SK-N-SH (cell line): ENCODE results near the gene SMC2. TPM values are rescaled to one million over a fixed set of nuclear protein-coding genes. Genes with fewer than 3 reads are reported as not detected.

Experiments
- CTCF ChIA-PET: fragments of 300-600, 350-600 bp; formaldehyde crosslinking; extraction: SDS; loops from one replicate; lab custom pipeline; 2021; lab: Yijun Ruan, JAX
- POLR2A ChIA-PET: fragments of 350-600 bp; sonication (Branson Sonifier 250); formaldehyde crosslinking; extraction: SDS; loops from one replicate; lab custom pipeline; 2020; ENCODE audit warnings: antibody characterized with exemption, inconsistent platforms; lab: Yijun Ruan, JAX
- DNase-seq: peaks from one replicate; pipeline ENCODE4 v3.0.0; 2012
- H2AFZ ChIP-seq: fragments of 200-600 bp; sonication (generic); 2 replicates; pipeline ENCODE4 v1.8.1; 2016; ENCODE audit warnings: antibody characterized with exemption, mild to moderate bottlenecking, low read depth
- H3F3A ChIP-seq: fragments of 200-600 bp; sonication (generic); replicated peaks from 2 replicates; pipeline ENCODE3; 2016; ENCODE audit warnings: antibody characterized with exemption, mild to moderate bottlenecking; ENCODE audit not compliant: insufficient read depth
- H3K27ac ChIP-seq, 2 experiments: fragments of 200-500 bp in 1 of 2; fragments of 200-600 bp in 1 of 2; sonication (Bioruptor generic) in 1 of 2; sonication (generic), shearing (Covaris generic) in 1 of 2; 2 replicates each; pipeline versions ENCODE4 v1.5.1 to v1.6.1; 2014 to 2016; ENCODE audit warnings: low read depth in 2 of 2, inconsistent platforms in 1 of 2, low read length in 1 of 2, mild to moderate bottlenecking in 1 of 2, mixed read lengths in 1 of 2
- H3K27me3 ChIP-seq: fragments of 200-600 bp; sonication (generic), shearing (Covaris generic); 2 replicates; pipeline ENCODE4 v1.6.1; 2016; ENCODE audit warnings: mixed run types; ENCODE audit not compliant: insufficient read depth
- H3K36me3 ChIP-seq, 2 experiments: fragments of 200-500 bp in 1 of 2; fragments of 200-600 bp in 1 of 2; sonication (Bioruptor generic) in 1 of 2; sonication (generic) in 1 of 2; replicated peaks in 1 of 2; 2 replicates each; pipeline versions ENCODE3 to v1.5.1; 2014 to 2016; ENCODE audit warnings: low read length in 1 of 2, mild to moderate bottlenecking in 1 of 2; ENCODE audit not compliant: insufficient read depth in 2 of 2, control insufficient read depth in 1 of 2
- H3K4me1 ChIP-seq, 2 experiments: fragments of 200-500 bp in 1 of 2; fragments of 200-600 bp in 1 of 2; sonication (Bioruptor generic) in 1 of 2; sonication (generic), shearing (Covaris generic) in 1 of 2; 2 replicates each; pipeline versions ENCODE4 v1.5.1 to v1.6.1; 2014 to 2016; ENCODE audit warnings: low read depth in 1 of 2, low read length in 1 of 2, mixed run types in 1 of 2; ENCODE audit not compliant: insufficient read depth in 2 of 2, control insufficient read depth in 1 of 2
- H3K4me2 ChIP-seq: fragments of 200-600 bp; sonication (generic), shearing (Covaris generic); 2 replicates; pipeline ENCODE4 v1.6.1; 2017; ENCODE audit warnings: mixed run types
- H3K4me3 ChIP-seq, 2 experiments: fragments of 200-500 bp in 1 of 2; fragments of 200-600 bp in 1 of 2; sonication (Bioruptor generic) in 1 of 2; sonication (generic), shearing (Covaris generic) in 1 of 2; 2 replicates each; pipeline versions ENCODE4 v1.5.1 to v1.8.1; 2014 to 2016; ENCODE audit warnings: low read depth in 2 of 2, inconsistent platforms in 1 of 2, low read length in 1 of 2, mild to moderate bottlenecking in 1 of 2, mixed read lengths in 1 of 2, moderate library complexity in 1 of 2
- H3K79me2 ChIP-seq: fragments of 200-600 bp; sonication (generic); 2 replicates; pipeline ENCODE4 v1.8.1; 2017; ENCODE audit warnings: mild to moderate bottlenecking; ENCODE audit not compliant: insufficient read depth
- H3K9ac ChIP-seq: fragments of 200-600 bp; sonication (generic); 2 replicates; pipeline ENCODE4 v1.6.1; 2017; ENCODE audit warnings: mixed run types
- H3K9me2 ChIP-seq: fragments of 200-600 bp; sonication (generic); 2 replicates; pipeline ENCODE4 v1.6.1; 2017; ENCODE audit warnings: mixed run types
- H3K9me3 ChIP-seq: fragments of 200-600 bp; sonication (generic); 2 replicates; pipeline ENCODE4 v1.6.1; 2017; ENCODE audit warnings: mixed run types, mild to moderate bottlenecking, moderate library complexity
- H4K20me1 ChIP-seq: fragments of 200-600 bp; sonication (generic); 2 replicates; pipeline ENCODE4 v1.6.1; 2017; ENCODE audit warnings: mild to moderate bottlenecking, mixed run types; ENCODE audit not compliant: insufficient read depth
- CHD2 ChIP-seq: fragments of 150-350 bp; IDR thresholded peaks from 2 replicates; pipeline ENCODE4 v1.6.1; 2018; ENCODE audit warnings: low read length; ENCODE audit not compliant: partially characterized antibody
- ELF1 ChIP-seq: IDR thresholded peaks from 2 replicates; pipeline ENCODE4 v1.4.0; 2012
- FOSL2 ChIP-seq: IDR thresholded peaks from 2 replicates; pipeline ENCODE4 v1.4.0; 2012; ENCODE audit warnings: low read depth, mild to moderate bottlenecking, moderate library complexity, borderline replicate concordance
- FOXM1 ChIP-seq: IDR thresholded peaks from 2 replicates; pipeline ENCODE4 v1.4.0; 2012; ENCODE audit warnings: low read depth, mild to moderate bottlenecking
- GATA2 ChIP-seq: sonication (generic); formaldehyde crosslinking; IDR thresholded peaks from 2 replicates; pipeline ENCODE4 v1.5.0; 2020; ENCODE audit warnings: mild to moderate bottlenecking, missing genetic modification reagents
- MAX ChIP-seq: IDR thresholded peaks from 2 replicates; pipeline ENCODE4 v1.4.0; 2012; ENCODE audit warnings: low read depth
- NFIC ChIP-seq: IDR thresholded peaks from 2 replicates; pipeline ENCODE4 v1.4.0; 2012; ENCODE audit warnings: borderline replicate concordance
- POLR2AphosphoS5 ChIP-seq: IDR thresholded peaks from 2 replicates; pipeline ENCODE4 v1.6.1; 2012; ENCODE audit warnings: low read depth, low read length
- REST ChIP-seq: IDR thresholded peaks from 2 replicates; pipeline ENCODE4 v1.6.1; 2012; ENCODE audit warnings: mild to moderate bottlenecking, low read depth, low read length, moderate library complexity
- SIN3A ChIP-seq: IDR thresholded peaks from 2 replicates; pipeline ENCODE4 v1.6.1; 2012; ENCODE audit warnings: low read depth, mild to moderate bottlenecking, low read length, moderate library complexity, borderline replicate concordance
- TAF1 ChIP-seq: IDR thresholded peaks from 2 replicates; pipeline ENCODE4 v1.6.1; 2012; ENCODE audit warnings: low read depth, mild to moderate bottlenecking, low read length, moderate library complexity, borderline replicate concordance
- USF2 ChIP-seq: fragments of 150-350 bp; IDR thresholded peaks from 2 replicates; pipeline ENCODE4 v1.6.1; 2017; ENCODE audit warnings: antibody characterized with exemption, low read length, low read depth, borderline replicate concordance
- YY1 ChIP-seq: IDR thresholded peaks from 2 replicates; pipeline ENCODE4 v1.4.0; 2012; ENCODE audit warnings: low read depth, mild to moderate bottlenecking
- WGBS: methylation state at CpG from one replicate; pipeline ENCODE4 v1.1.6; 2017; ENCODE audit warnings: low lambda C conversion rate; 5-methylcytosine and 5-hydroxymethylcytosine counted together
- polyA plus RNA-seq, 3 experiments: library from polyadenylated mRNA; depleted of rRNA; stranded (reverse); fragments of >200 nt; gene quantifications; 2 replicates each; pipeline ENCODE4 v1.2.3, GENCODE V29; 2012

SMC2 gene
- polyA plus RNA-seq, 1 of the 3 experiments (the other 2 are of a cell fraction), result 3.7 TPM

- no peaks in the 10 kb centered on the region for H3K9me2 ChIP-seq
- H3F3A ChIP-seq, result peaks cover 8% of the 10 kb centered on the region
- H3K4me2 ChIP-seq, result peak overlapping the region; percentile 87
- H3K9ac ChIP-seq, result peak overlapping the region; percentile 91
- H3K27me3 ChIP-seq, result no peaks in the 10 kb centered on the region
- no peak for TF ChIP-seq TAF1
- no peak for TF ChIP-seq FOXM1
- no peak for TF ChIP-seq CHD2
- TF ChIP-seq MAX, result no peak
- no peak for TF ChIP-seq NFIC
- TF ChIP-seq USF2, result no peak
- no peak for TF ChIP-seq SIN3A
- no peak for TF ChIP-seq GATA2 (CRISPR knock-in tag)
- H3K79me2 ChIP-seq, result peaks cover 47% of the 10 kb centered on the region
- ChIA-PET POLR2A (no interaction called here), CTCF (interaction anchor here (1.8 kb wide), 1 partner anchor 16 kb away, joined by 5 read pairs; no protein-coding TSS in a partner anchor)
- no peak for DNase-seq
- H4K20me1 ChIP-seq, result no peaks in the 10 kb centered on the region
- under 1% methylated on average over 18 of the region's 18 CpGs for WGBS
- H2AFZ ChIP-seq, result peak overlapping the region; percentile 86
- H3K36me3 ChIP-seq, result peaks cover 5 to 13% of the 10 kb centered on the region in 2 experiments
- H3K27ac ChIP-seq, result peak overlapping the region; percentile 90 to 97
- peaks cover 9 to 17% of the 10 kb centered on the region in 2 experiments; a peak in 3 of 4 replicates for H3K4me1 ChIP-seq
- H3K9me3 ChIP-seq, result no peaks in the 10 kb centered on the region
- H3K4me3 ChIP-seq, result peak overlapping the region; percentile 83 to 86
Measured at GRCh38 chr9:104094534-104095015, 466 bp downstream of the SMC2 start.

- Histone ChIP-seq H3K4me2 (no peak overlapping the region), H3K9ac (no peak overlapping the region), H3F3A (no peaks in the 10 kb centered on the region), H3K27me3 (no peaks in the 10 kb centered on the region), H3K9me3 (no peaks in the 10 kb centered on the region), H3K4me1 (peaks cover 6 to 7% of the 10 kb centered on the region in 2 experiments; a peak in 2 of 4 replicates), H3K9me2 (no peaks in the 10 kb centered on the region), H3K27ac (no peak overlapping the region), H3K4me3 (no peak overlapping the region), H3K36me3 (peaks cover 34 to 58% of the 10 kb centered on the region in 2 experiments), H3K79me2 (peaks cover 45% of the 10 kb centered on the region), H2AFZ (no peak overlapping the region; the same call in 1 of the 2 replicates), H4K20me1 (no peaks in the 10 kb centered on the region)
- POLR2A ChIA-PET, result no interaction called here
- TF ChIP-seq YY1 (no peak), REST (no peak), ELF1 (no peak), CHD2 (no peak), FOSL2 (no peak), POLR2AphosphoS5 (no peak)
- WGBS, result 98% methylated on average over 1 of the region's 1 CpG
- no peak for DNase-seq
- CTCF ChIA-PET, result interaction anchor here (1.4 kb wide), 1 partner anchor 395 kb away, joined by 3 read pairs; no protein-coding TSS in a partner anchor
Measured at GRCh38 chr9:104099630-104100029, 5.5 kb downstream of the SMC2 start.
